Measurements from ENCODE around the gene SKA1.

GRCh38 chr18:50331691-50332090 is 43.2 kb upstream of the SKA1 start:
- TF ChIP-seq SUZ12 (IDR thresholded peaks at IDR 0.05; ENCODE audit: extremely low read depth, insufficient read depth, insufficient read length): no peak
- TF ChIP-seq YY1 (IDR thresholded peaks at IDR 0.05; ENCODE audit: insufficient read depth, insufficient read length): no peak

All from NT2/D1 (cell line).